IMR-90 (cell line): Measurements from ENCODE around the gene GCLC. TPM values are rescaled to one million over a fixed set of nuclear protein-coding genes. Genes with fewer than 3 reads are reported as not detected.

ENCODE experiments used
- ATAC-seq: fragments of 200-7000 bp; cut with Tn5 transposase; 2 replicates; pipeline ENCODE4 v1.9.1; 2020; ENCODE audit warnings: low read depth, mild to moderate bottlenecking, moderate library complexity
- BruUV-seq: library from RNA; stranded (reverse); fragments of 400-500 nt; replicated peaks from 2 replicates; lab custom pipeline; 2021; lab: Mats Ljungman, UMichigan
- CTCF ChIA-PET: fragments of 300-600 bp; formaldehyde crosslinking; extraction: SDS; loops from one replicate; lab custom pipeline; 2021; ENCODE audit warnings: antibody characterized with exemption; lab: Yijun Ruan, JAX
- POLR2A ChIA-PET: fragments of 300-600 bp; sonication (Branson Sonifier 250); formaldehyde crosslinking; loops from one replicate; lab custom pipeline; 2022; ENCODE audit warnings: antibody characterized with exemption; ENCODE audit not compliant: unreplicated experiment; lab: Charles Lee
- DNase-seq: peaks from one replicate; pipeline ENCODE4 v3.0.0; 2013
- H2AFZ ChIP-seq: replicated peaks from 2 replicates; pipeline ENCODE3; 2013; ENCODE audit warnings: low read length, mild to moderate bottlenecking; ENCODE audit not compliant: poor library complexity
- H2AK5ac ChIP-seq: 2 replicates; pipeline ENCODE4 v1.6.1; 2013; ENCODE audit warnings: low read depth, low read length, inconsistent platforms
- H2AK9ac ChIP-seq: replicated peaks from 2 replicates; pipeline ENCODE3; 2013; ENCODE audit warnings: mild to moderate bottlenecking, low read depth, low read length, moderate library complexity; ENCODE audit not compliant: poor library complexity
- H2BK120ac ChIP-seq: 2 replicates; pipeline ENCODE4 v1.6.1; 2013; ENCODE audit warnings: low read depth, low read length, inconsistent platforms
- H2BK15ac ChIP-seq: 3 replicates; pipeline ENCODE4 v1.6.1; 2013; ENCODE audit warnings: low read depth, low read length, inconsistent platforms
- H2BK20ac ChIP-seq: 2 replicates; pipeline ENCODE4 v1.6.1; 2013; ENCODE audit warnings: low read depth, mild to moderate bottlenecking, inconsistent platforms, low read length, moderate library complexity
- H2BK5ac ChIP-seq: 2 replicates; pipeline ENCODE4 v1.6.1; 2013; ENCODE audit warnings: mild to moderate bottlenecking, low read depth, low read length, inconsistent platforms; ENCODE audit not compliant: poor library complexity, severe bottlenecking
- H3K14ac ChIP-seq: replicated peaks from 2 replicates; pipeline ENCODE4 v1.6.1; 2013; ENCODE audit warnings: low read depth, low read length, inconsistent platforms
- H3K18ac ChIP-seq: 2 replicates; pipeline ENCODE4 v1.6.1; 2013; ENCODE audit warnings: low read depth, low read length, control low read depth
- H3K23ac ChIP-seq: 2 replicates; pipeline ENCODE4 v1.6.1; 2013; ENCODE audit warnings: low read depth, low read length, inconsistent platforms
- H3K27ac ChIP-seq: 2 replicates; pipeline ENCODE4 v1.5.1; 2013; ENCODE audit warnings: mild to moderate bottlenecking, control low read depth, low read length; ENCODE audit not compliant: insufficient read depth
- H3K27me3 ChIP-seq: 2 replicates; pipeline ENCODE4 v1.6.1; 2013; ENCODE audit warnings: low read length; ENCODE audit not compliant: control insufficient read depth, insufficient read depth
- H3K36me3 ChIP-seq: 2 replicates; pipeline ENCODE4 v1.6.1; 2013; ENCODE audit warnings: low read length, mixed read lengths; ENCODE audit not compliant: control insufficient read depth, insufficient read depth
- H3K4ac ChIP-seq: 2 replicates; pipeline ENCODE4 v1.6.1; 2013; ENCODE audit warnings: low read depth, low read length, inconsistent platforms
- H3K4me1 ChIP-seq: 2 replicates; pipeline ENCODE4 v1.6.1; 2013; ENCODE audit warnings: low read length, mixed read lengths; ENCODE audit not compliant: control insufficient read depth, insufficient read depth
- H3K4me2 ChIP-seq: 2 replicates; pipeline ENCODE4 v1.6.1; 2013; ENCODE audit warnings: low read depth, mild to moderate bottlenecking, control low read depth, low read length, moderate library complexity
- H3K4me3 ChIP-seq: 2 replicates; pipeline ENCODE4 v1.5.1; 2013; ENCODE audit warnings: low read depth, mild to moderate bottlenecking, control low read depth, low read length, moderate library complexity; ENCODE audit not compliant: insufficient read depth
- H3K56ac ChIP-seq: 2 replicates; pipeline ENCODE4 v1.6.1; 2013; ENCODE audit warnings: low read length, inconsistent platforms; ENCODE audit not compliant: insufficient read depth; ENCODE audit errors: extremely low read depth
- H3K79me1 ChIP-seq, 2 experiments: 2 replicates each; pipeline ENCODE4 v1.6.1; 2013; ENCODE audit warnings: low read length in 2 of 2, inconsistent platforms in 1 of 2, low read depth in 1 of 2
- H3K9ac ChIP-seq: 2 replicates; pipeline ENCODE4 v1.6.1; 2013; ENCODE audit warnings: low read depth, low read length, control low read depth
- H3K9me1 ChIP-seq: 2 replicates; pipeline ENCODE4 v1.6.1; 2013; ENCODE audit warnings: low read length, inconsistent platforms; ENCODE audit not compliant: insufficient read depth
- H3K9me3 ChIP-seq: 2 replicates; pipeline ENCODE4 v1.6.1; 2013; ENCODE audit warnings: low read length; ENCODE audit not compliant: control insufficient read depth, insufficient read depth
- H4K20me1 ChIP-seq: 2 replicates; pipeline ENCODE4 v1.6.1; 2013; ENCODE audit warnings: low read length, inconsistent platforms; ENCODE audit not compliant: insufficient read depth
- H4K5ac ChIP-seq: 2 replicates; pipeline ENCODE4 v1.6.1; 2013; ENCODE audit warnings: mild to moderate bottlenecking, low read depth, low read length, control low read depth
- H4K8ac ChIP-seq, 2 experiments: 2 replicates each; pipeline ENCODE4 v1.6.1; 2013; ENCODE audit warnings: low read depth in 2 of 2, low read length in 2 of 2, control low read depth in 1 of 2, inconsistent platforms in 1 of 2
- H4K91ac ChIP-seq: 2 replicates; pipeline ENCODE4 v1.6.1; 2013; ENCODE audit warnings: low read depth, low read length, inconsistent platforms; ENCODE audit not compliant: insufficient read depth
- BHLHE40 ChIP-seq: fragments of 150-350 bp; IDR thresholded peaks from 2 replicates; pipeline ENCODE4 v1.6.1; 2016; ENCODE audit warnings: mild to moderate bottlenecking, low read depth, low read length
- CEBPB ChIP-seq: IDR thresholded peaks from 2 replicates; pipeline ENCODE4 v1.6.1; 2012; ENCODE audit warnings: low read depth, low read length, improper control_type of control experiment
- CHD1 ChIP-seq: IDR thresholded peaks from 2 replicates; pipeline ENCODE4 v1.6.1; 2012; ENCODE audit warnings: low read depth, low read length, improper control_type of control experiment
- CTCF ChIP-seq: conservative IDR thresholded peaks from 2 replicates; pipeline ENCODE4 v1.5.1; 2012; ENCODE audit warnings: mild to moderate bottlenecking, low read depth, low read length, improper control_type of control experiment
- ELK1 ChIP-seq: fragments of 150-350 bp; IDR thresholded peaks from 2 replicates; pipeline ENCODE4 v1.6.1; 2016; ENCODE audit warnings: low read depth, mild to moderate bottlenecking, low read length, moderate library complexity, borderline replicate concordance
- FOS ChIP-seq: fragments of 150-350 bp; IDR thresholded peaks from 2 replicates; pipeline ENCODE4 v1.6.1; 2016; ENCODE audit warnings: low read depth, low read length
- MAFK ChIP-seq: IDR thresholded peaks from 2 replicates; pipeline ENCODE4 v1.6.1; 2012; ENCODE audit warnings: low read depth, low read length, improper control_type of control experiment
- MAZ ChIP-seq: IDR thresholded peaks from 2 replicates; pipeline ENCODE4 v1.6.1; 2012; ENCODE audit warnings: low read depth, mild to moderate bottlenecking, low read length, improper control_type of control experiment, moderate library complexity, borderline replicate concordance
- MXI1 ChIP-seq: IDR thresholded peaks from 2 replicates; pipeline ENCODE4 v1.6.1; 2012; ENCODE audit warnings: low read depth, mild to moderate bottlenecking, low read length, moderate library complexity, borderline replicate concordance
- NFE2L2 ChIP-seq: fragments of 150-350 bp; IDR thresholded peaks from 2 replicates; pipeline ENCODE4 v1.6.1; 2016; ENCODE audit warnings: low read depth, mild to moderate bottlenecking, low read length
- POLR2A ChIP-seq: IDR thresholded peaks from 2 replicates; pipeline ENCODE4 v1.6.1; 2012; ENCODE audit warnings: mild to moderate bottlenecking, low read depth, low read length
- RAD21 ChIP-seq: IDR thresholded peaks from 2 replicates; pipeline ENCODE4 v1.6.1; 2012; ENCODE audit warnings: low read length, improper control_type of control experiment
- RCOR1 ChIP-seq: IDR thresholded peaks from 2 replicates; pipeline ENCODE4 v1.6.1; 2012; ENCODE audit warnings: mild to moderate bottlenecking, low read length, improper control_type of control experiment; ENCODE audit not compliant: insufficient replicate concordance
- RFX5 ChIP-seq: IDR thresholded peaks from 2 replicates; pipeline ENCODE4 v1.8.0; 2012; ENCODE audit warnings: low read depth, mild to moderate bottlenecking, low read length, moderate library complexity
- SMC3 ChIP-seq: fragments of 150-350 bp; IDR thresholded peaks from 2 replicates; pipeline ENCODE4 v1.6.1; 2016; ENCODE audit warnings: low read depth, mild to moderate bottlenecking, antibody characterized with exemption, low read length, moderate library complexity
- USF2 ChIP-seq: fragments of 150-350 bp; IDR thresholded peaks from 2 replicates; pipeline ENCODE4 v1.6.1; 2017; ENCODE audit warnings: mild to moderate bottlenecking, antibody characterized with exemption, low read length, low read depth
- WGBS, 2 experiments: methylation state at CpG; one replicate each; pipeline versions ENCODE4 v1.1.5 to v1.1.7; 2013; ENCODE audit warnings: missing lambda C conversion rate in 2 of 2; ENCODE audit not compliant: insufficient read length in 1 of 2; ENCODE audit errors: extremely low coverage in 2 of 2; 5-methylcytosine and 5-hydroxymethylcytosine counted together
- dilution Hi-C: fragments of 300-500 bp; cut with HindIII; formaldehyde crosslinking; loops from one replicate; pipeline ENCODE4 v1.14.3; 2018; ENCODE audit warnings: low sequenced_read_pairs; ENCODE audit not compliant: unreplicated experiment
- in situ Hi-C: fragments of 300-500 bp; cut with MboI; formaldehyde crosslinking; loops from 3 replicates; pipeline ENCODE4 v1.14.3; 2019; ENCODE audit warnings: low sequenced_read_pairs, inconsistent platforms, mixed read lengths
- intact Hi-C: fragments of 100-400 bp; cut with micrococcal nuclease; formaldehyde crosslinking; loops from 2 replicates; pipeline ENCODE4 v1.10.0; 2022
- polyA plus RNA-seq, 3 experiments: library from polyadenylated mRNA; depleted of rRNA; stranded (reverse); fragments of >200 nt; gene quantifications; 2 replicates each; pipeline ENCODE4 v1.2.3, GENCODE V29; 2012; ENCODE audit warnings: low replicate concordance in 1 of 3
- total RNA-seq: library from RNA; depleted of rRNA; stranded (reverse); fragments of >200 nt; gene quantifications from 2 replicates; pipeline ENCODE4 v1.2.3, GENCODE V29; 2012

GCLC gene
- total and polyA plus RNA-seq, 2 of the 4 experiments (the other 2 are of a cell fraction) = 14.2 to 24.2 TPM

GRCh38 chr6:53501432-53501831 lies 43.5 kb downstream of the GCLC start:
- CTCF ChIA-PET = interaction anchor here (0.7 to 1.7 kb wide), 3 partner anchors 12 to 218 kb away, joined by 3 to 5 read pairs (median 3); no protein-coding TSS in a partner anchor

More at GRCh38 chr6:53501432-53501831, 43.5 kb downstream of the GCLC start:
- H3K9me1 ChIP-seq = peaks cover 8% of the 10 kb centered on the region
- DNase-seq (no peak), ATAC-seq (peak; percentile 52)
- H4K5ac ChIP-seq = peak overlapping the region; percentile 63
- POLR2A ChIA-PET = no interaction called here
- no peak overlapping the region for H3K23ac ChIP-seq
- no peak overlapping the region for H3K4me3 ChIP-seq
- H3K14ac ChIP-seq = no peak overlapping the region
- no peak overlapping the region for H2AFZ ChIP-seq
- H4K20me1 ChIP-seq = no peaks in the 10 kb centered on the region
- peak overlapping the region; percentile 86 for H3K18ac ChIP-seq
- WGBS, 2 experiments = no CpG with 5 or more reads among the region's 3 CpGs
- H2BK15ac ChIP-seq = no peak overlapping the region
- peak overlapping the region; percentile 99; the same call in 1 of the 2 replicates for H3K27ac ChIP-seq
- no peak overlapping the region for H3K56ac ChIP-seq
- H4K91ac ChIP-seq = no peak overlapping the region
- H2BK120ac ChIP-seq = no peak overlapping the region
- peaks cover 11% of the 10 kb centered on the region for H3K4me1 ChIP-seq
- H3K4me2 ChIP-seq = peak overlapping the region; percentile 73
- peaks cover 38% of the 10 kb centered on the region for H3K36me3 ChIP-seq
- peak overlapping the region; percentile 67; the same call in 1 of the 2 replicates for H3K9ac ChIP-seq
- BruUV-seq = no TSS peak
- in situ Hi-C loops (no loop called here), intact Hi-C loops (no loop called here), dilution Hi-C loops (no loop called here)
- peak overlapping the region; percentile 21 for H2BK5ac ChIP-seq
- TF ChIP-seq RAD21 = no peak
- TF ChIP-seq RCOR1 = no peak
- TF ChIP-seq CTCF = no peak
- TF ChIP-seq BHLHE40 = no peak
- TF ChIP-seq NFE2L2 = no peak
- no peak for TF ChIP-seq MAFK
- TF ChIP-seq MXI1 = no peak
- no peak for TF ChIP-seq ELK1
- TF ChIP-seq FOS = no peak
- no peak for TF ChIP-seq CHD1
- no peak for TF ChIP-seq MAZ
- no peak for TF ChIP-seq USF2
- no peak for TF ChIP-seq CEBPB
- no peak for TF ChIP-seq POLR2A
- TF ChIP-seq RFX5 = no peak
- TF ChIP-seq SMC3 = no peak
- peaks cover 0 to 3% of the 10 kb centered on the region in 2 experiments; a peak in 1 of 4 replicates for H3K79me1 ChIP-seq
- H3K27me3 ChIP-seq = no peaks in the 10 kb centered on the region
- H2AK9ac ChIP-seq = no peak overlapping the region
- no peak overlapping the region for H3K4ac ChIP-seq
- H4K8ac ChIP-seq = no peak overlapping the region
- no peak overlapping the region for H2AK5ac ChIP-seq
- no peak overlapping the region for H2BK20ac ChIP-seq
- H3K9me3 ChIP-seq = no peaks in the 10 kb centered on the region
